Measurements from ENCODE around the gene FMOD.

FMOD gene

DNA sequence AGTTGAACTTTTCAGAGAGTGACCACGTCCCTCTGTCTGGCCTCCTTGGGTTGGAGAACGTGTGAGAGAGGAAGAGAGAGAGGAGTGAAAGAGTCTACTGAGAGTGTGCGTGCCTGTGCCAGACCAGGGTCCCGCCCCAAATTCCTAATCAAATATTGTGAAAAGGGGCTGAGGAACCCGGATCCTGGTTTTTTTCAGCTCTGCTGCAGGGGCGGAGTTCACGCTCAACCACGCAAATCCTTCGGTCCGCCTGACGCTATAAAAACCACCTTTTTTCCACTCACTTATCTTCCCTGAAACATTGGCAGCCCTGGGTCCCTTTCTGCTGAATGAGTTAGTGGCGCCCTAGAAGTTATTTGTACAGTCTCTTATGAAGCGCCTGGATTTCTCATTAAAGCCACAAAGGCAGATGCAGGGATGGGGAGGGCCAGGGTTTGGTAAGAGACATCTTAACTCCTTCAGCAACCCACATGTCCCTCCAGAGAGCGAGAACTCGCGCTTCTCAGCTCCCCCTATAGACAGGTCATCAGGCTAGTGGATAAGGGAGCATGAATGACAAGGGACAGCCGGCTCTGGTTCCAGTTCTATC, at the start of gene FMOD:
FMOD (minus strand) TSS at position 86 of the 589 bp plus-strand sequence. CDS start 2,852 bp downstream, outside the sequence.
- TF ChIP-seq, protein P1, sequence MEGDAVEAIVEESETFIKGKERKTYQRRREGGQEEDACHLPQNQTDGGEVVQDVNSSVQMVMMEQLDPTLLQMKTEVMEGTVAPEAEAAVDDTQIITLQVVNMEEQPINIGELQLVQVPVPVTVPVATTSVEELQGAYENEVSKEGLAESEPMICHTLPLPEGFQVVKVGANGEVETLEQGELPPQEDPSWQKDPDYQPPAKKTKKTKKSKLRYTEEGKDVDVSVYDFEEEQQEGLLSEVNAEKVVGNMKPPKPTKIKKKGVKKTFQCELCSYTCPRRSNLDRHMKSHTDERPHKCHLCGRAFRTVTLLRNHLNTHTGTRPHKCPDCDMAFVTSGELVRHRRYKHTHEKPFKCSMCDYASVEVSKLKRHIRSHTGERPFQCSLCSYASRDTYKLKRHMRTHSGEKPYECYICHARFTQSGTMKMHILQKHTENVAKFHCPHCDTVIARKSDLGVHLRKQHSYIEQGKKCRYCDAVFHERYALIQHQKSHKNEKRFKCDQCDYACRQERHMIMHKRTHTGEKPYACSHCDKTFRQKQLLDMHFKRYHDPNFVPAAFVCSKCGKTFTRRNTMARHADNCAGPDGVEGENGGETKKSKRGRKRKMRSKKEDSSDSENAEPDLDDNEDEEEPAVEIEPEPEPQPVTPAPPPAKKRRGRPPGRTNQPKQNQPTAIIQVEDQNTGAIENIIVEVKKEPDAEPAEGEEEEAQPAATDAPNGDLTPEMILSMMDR (IDR thresholded peaks at IDR 0.05; ENCODE audit: low read depth, low read length): peak; percentile 5
- in situ Hi-C loops (cut with HindIII; ENCODE audit: low sequenced_read_pairs): no loop called here
- H3K4me3 ChIP-seq (ENCODE audit: low read depth, low read length): no peak within 1 kb of the TSS
- no peak for DNase-seq (ENCODE audit: low read depth, low spot score)

- in situ Hi-C loops (cut with HindIII; ENCODE audit: low sequenced_read_pairs): no loop called here
- TF ChIP-seq, protein P1 (IDR thresholded peaks at IDR 0.05; ENCODE audit: low read depth, low read length): no peak
- H3K4me3 ChIP-seq (ENCODE audit: low read depth, low read length): no peak overlapping the region
- no peak for DNase-seq (ENCODE audit: low read depth, low spot score)
Observed at GRCh38 chr1:203396595-203397194, 45.8 kb upstream of the FMOD start.

DNA sequence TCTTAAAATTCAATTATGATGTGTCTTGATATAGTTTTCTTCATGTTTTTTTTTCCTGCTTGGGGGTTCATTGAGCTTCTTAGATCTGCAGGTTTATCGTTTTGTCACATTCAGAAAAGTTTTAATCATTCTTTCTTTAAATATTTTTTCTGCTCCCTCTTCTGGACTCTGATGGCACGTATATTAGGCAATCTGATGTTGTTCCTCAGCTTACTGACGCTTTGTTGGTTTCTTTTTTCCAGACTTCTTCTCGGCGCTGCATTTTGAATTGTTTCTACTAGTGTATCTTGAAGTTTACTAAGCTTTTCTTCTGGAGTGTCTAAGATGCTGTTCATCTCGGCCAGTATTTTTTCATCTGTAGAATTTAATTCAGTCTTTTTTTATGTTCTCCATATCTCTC, 44.8 kb upstream of the FMOD start:
- no peak for DNase-seq (ENCODE audit: low read depth, low spot score)
- TF ChIP-seq, protein P1 (IDR thresholded peaks at IDR 0.05; ENCODE audit: low read depth, low read length): no peak
- no peak overlapping the region for H3K4me3 ChIP-seq (ENCODE audit: low read depth, low read length)
- in situ Hi-C loops (cut with HindIII; ENCODE audit: low sequenced_read_pairs): no loop called here

DNA sequence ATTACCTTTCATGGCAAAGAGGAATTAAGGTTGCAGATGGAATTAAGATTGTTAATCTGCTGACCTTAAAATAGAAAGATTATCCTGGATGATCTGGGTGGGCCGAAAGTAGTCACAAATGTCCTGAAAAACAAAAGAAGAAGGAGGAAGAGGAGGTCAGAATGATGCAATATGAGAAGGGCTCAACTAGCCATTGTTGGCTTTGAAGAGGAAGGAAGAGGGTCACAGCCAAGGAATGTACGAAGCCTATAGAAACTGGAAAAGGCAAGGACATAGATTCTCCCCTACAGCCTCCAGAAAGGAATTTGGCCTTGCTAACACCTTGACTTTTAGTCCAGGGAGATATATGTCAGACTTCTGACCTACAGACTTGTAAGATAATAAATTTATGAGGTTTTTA, 39.4 kb upstream of the FMOD start:
- in situ Hi-C loops (cut with HindIII; ENCODE audit: low sequenced_read_pairs): no loop called here
- no peak for DNase-seq (ENCODE audit: low read depth, low spot score)
- TF ChIP-seq, protein P1 (IDR thresholded peaks at IDR 0.05; ENCODE audit: low read depth, low read length): no peak
- H3K4me3 ChIP-seq (ENCODE audit: low read depth, low read length): no peak overlapping the region

- TF ChIP-seq, protein P1 (IDR thresholded peaks at IDR 0.05; ENCODE audit: low read depth, low read length): no peak
- no peak overlapping the region for H3K4me3 ChIP-seq (ENCODE audit: low read depth, low read length)
- no peak for DNase-seq (ENCODE audit: low read depth, low spot score)
- in situ Hi-C loops (cut with HindIII; ENCODE audit: low sequenced_read_pairs): no loop called here
Observed at GRCh38 chr1:203388683-203389082, 37.8 kb upstream of the FMOD start.

GRCh38 chr1:203382026-203382425, 31.1 kb upstream of the FMOD start:
- in situ Hi-C loops (cut with HindIII; ENCODE audit: low sequenced_read_pairs): no loop called here
- no peak overlapping the region for H3K4me3 ChIP-seq (ENCODE audit: low read depth, low read length)
- TF ChIP-seq, protein P1 (IDR thresholded peaks at IDR 0.05; ENCODE audit: low read depth, low read length): no peak
- DNase-seq (ENCODE audit: low read depth, low spot score): no peak
